ENCODE results near the gene RTP5.

DNA sequence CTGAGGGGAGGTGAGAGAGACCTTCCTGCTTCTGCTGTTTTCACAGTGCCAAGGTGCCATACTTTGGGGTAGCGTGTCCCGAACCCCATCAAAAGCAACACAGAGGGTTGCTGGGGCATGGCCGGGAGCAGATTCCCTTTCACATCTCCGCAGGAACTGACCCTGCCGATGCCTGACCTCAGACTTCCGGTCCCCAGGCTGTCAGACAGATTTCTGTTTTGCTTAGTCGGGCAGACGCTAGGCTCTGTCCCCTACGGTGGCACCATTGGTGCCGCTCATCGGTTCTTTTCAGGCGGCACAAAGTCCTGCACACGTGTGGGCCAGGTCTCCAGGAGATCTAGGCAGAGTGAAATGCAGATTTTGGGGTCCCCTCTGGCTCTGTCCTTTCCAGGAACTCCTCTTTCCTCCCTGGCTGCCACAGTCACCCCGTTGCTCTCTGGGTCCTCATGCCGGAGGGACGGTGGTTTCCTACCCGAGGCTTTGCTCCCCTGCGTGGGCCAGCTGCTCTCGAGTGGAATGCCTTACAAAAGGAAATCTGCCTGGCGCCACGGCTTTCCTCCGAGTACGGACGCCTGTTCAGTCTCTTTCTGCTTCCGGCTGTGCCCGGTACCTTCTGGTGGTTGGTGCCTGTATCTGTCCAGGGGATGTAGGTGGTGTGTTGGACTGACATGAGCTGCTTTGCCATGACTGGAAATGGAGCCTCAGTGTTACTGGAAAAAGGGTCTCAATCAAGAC is 39.3 kb downstream of the RTP5 start:
- TF ChIP-seq, protein P1, sequence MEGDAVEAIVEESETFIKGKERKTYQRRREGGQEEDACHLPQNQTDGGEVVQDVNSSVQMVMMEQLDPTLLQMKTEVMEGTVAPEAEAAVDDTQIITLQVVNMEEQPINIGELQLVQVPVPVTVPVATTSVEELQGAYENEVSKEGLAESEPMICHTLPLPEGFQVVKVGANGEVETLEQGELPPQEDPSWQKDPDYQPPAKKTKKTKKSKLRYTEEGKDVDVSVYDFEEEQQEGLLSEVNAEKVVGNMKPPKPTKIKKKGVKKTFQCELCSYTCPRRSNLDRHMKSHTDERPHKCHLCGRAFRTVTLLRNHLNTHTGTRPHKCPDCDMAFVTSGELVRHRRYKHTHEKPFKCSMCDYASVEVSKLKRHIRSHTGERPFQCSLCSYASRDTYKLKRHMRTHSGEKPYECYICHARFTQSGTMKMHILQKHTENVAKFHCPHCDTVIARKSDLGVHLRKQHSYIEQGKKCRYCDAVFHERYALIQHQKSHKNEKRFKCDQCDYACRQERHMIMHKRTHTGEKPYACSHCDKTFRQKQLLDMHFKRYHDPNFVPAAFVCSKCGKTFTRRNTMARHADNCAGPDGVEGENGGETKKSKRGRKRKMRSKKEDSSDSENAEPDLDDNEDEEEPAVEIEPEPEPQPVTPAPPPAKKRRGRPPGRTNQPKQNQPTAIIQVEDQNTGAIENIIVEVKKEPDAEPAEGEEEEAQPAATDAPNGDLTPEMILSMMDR (IDR thresholded peaks at IDR 0.05; ENCODE audit: borderline replicate concordance, extremely low read depth, low read length, poor library complexity, severe bottlenecking) = no peak
- TF ChIP-seq EZH2 (IDR thresholded peaks at IDR 0.05; ENCODE audit: borderline replicate concordance, low read depth, low read length, severe bottlenecking) = no peak
